Hematopoietic multipotent progenitor cell treated with erythropoietin and hydrocortisone succinate and interleukin-3 and kit ligand, for 4 days (in vitro differentiated cells): Measurements from ENCODE around the gene MIDN.

Source experiments
- DNase-seq: peaks from one replicate; pipeline ENCODE4 v3.0.0-alpha.2; 2015

The MIDN gene

DNA sequence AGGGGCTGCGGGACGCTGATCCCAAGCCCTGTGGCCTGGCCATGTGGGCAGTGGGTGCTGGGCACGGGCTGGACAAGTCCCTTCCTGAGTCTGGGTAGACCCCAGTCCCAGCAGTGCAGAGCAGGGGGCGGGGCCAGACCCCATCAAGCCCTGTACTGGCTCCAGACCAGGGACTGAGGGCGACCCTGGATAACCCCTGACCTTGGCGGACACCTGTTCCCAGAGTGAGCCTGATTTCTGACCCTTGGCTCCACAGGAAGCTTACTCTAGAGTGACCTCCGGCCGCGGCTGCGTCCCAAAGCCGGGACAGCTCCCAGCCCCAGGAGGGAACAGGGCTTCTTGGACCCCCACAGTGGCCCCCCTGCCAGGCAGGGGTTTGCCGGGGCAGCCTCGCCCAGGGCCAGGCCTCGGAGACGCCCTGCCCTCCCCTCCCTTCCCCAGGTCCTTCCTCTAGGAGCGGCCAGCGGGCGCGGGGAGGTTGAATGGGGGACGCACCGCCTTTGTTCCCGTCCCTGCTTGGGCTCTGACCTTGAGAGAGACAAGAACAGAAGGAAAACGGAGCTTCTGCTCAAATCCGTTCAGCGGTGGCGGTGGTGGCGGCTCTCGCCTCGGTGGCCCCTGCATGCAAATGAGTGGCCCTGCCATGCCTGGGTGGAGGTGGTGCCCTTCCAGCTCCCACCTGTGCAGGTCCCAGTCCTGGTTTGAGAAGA lies 35.0 kb downstream of the MIDN start:
- DNase-seq: no peak

DNA sequence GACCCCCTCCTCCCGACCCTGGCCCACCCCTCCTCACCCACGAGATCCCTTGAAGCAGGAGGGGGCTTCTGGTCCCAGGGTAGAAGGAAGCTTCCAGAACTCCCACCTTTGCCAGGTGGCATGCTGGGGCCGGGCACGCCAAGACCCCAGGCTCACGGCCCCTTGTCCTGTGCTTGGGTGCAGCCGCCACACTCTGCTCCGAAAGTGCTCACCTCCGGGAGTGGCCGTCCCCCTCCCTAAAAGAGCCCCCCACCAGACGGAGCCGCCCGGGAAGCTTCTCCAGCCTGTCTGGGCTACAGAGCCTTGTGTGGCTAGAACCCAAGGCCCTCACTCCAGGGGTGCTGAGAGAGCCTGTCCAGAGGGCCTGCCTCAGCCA lies 35.5 kb downstream of the MIDN start:
- DNase-seq: no peak

GRCh38 chr19:1284293-1284978 lies 36.1 kb downstream of the MIDN start:
- no peak for DNase-seq

DNA sequence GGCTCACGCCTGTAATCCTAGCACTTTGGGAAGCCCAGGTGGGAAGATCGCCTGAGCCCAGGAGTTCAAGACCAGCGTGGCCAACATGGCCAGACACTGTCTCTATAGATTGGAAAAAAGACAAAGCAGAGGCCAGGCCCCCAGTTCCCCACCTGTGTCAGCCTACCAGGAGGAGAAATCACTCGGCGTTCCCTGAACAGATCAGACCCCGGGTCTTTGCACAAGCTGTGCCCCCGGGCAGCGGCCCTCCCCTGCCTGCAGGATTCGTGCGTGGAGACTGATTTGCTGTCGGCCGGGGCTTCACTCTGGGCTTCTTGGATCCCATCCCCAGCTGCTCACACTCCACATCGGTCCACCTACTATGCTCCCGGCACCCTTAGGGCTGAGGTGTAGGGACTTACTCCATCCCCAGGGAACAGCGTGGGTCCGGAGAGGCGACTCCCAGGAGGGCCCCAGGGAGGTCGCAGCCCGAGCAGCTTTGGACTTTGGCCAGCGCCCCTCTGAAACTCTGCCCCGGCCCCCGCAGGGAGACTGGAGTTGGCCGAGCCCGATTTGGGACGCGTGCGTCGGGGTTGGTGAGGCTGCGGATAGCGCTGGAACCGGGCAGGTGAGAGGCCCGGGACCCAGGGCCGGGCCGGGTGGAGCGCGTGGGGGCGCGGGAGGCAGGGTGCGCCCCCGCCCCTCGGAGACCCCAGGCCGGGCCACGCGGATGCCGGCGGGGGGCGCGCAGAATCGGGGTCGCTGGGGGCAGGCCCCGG lies 36.8 kb downstream of the MIDN start:
- no peak for DNase-seq

DNA sequence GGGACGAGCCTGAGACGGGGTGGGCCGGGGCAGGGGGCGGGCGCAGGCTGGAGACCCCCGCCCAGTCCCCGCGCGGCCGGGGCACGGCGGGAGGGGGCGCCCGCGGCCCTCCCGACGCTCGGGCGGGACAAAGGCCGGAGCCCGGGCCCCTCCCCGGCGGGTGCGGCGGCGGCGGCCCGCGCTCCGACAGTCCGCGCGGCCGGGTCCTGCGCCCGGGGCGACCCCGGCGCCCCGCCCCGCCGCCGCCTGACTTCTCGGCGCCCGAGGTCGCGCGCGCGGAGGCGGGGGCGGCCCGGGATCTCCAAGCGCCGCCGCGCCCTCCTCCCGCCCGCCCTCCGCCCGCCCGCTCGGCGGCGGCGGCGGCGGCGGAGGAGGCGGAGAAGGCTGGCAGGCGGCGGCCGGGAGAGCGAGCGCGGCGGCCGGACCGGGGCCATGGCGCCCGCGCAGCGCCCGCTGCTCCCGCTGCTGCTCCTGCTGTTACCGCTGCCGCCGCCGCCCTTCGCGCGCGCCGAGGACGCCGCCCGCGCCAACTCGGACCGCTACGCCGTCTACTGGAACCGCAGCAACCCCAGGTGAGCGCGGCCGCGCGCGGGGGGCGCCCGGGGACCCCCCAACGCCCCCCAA lies 37.5 kb downstream of the MIDN start, which contains the start of gene EFNA2:
TSS of gene EFNA2 (plus strand) at position 137 of the 624 bp plus-strand sequence. CDS start at position 433, 296 bp downstream.
- DNase-seq: no peak

DNA sequence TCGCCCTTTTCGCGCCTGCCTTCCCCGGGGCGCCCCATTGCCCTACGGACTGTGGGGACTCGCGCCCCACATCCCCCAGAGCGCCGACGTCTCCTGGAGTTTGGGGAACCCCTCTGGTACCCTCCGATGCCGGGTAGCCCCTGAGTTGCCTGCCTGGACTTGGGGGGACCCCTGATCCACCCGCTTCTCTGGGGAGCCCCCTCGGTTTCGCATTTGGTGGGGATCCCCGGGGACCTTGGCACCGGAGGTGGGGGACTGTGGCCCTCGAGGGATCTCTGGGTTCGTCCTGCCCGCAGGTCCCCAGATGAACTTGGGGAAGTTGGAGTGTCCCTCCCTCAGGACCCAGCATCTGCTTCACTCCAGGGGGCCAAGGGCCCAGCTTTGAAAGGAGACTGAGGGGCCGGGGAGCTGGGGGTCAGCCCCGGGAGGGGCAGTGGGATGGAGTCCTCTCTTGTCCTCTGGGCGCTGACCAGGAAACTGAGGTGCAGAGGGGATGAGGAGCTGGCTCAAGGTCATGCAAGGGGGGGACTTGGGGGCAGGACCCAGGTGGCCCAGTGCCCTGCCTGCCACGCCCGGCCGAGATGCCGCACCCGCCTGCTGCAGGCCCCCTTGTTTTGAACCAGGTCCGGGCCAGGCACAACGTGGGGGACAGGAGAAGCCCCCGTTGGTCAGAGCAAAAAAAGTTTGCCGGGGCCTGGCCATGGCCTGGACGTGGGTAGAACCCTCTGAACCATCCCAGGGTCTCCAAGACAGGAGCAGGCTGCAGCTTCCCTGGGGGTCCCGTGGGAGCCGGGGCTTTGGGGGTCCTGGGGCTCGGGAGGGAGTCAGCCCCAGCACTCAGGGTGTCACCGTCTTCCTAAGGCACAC lies 38.3 kb downstream of the MIDN start:
- no peak for DNase-seq

DNA sequence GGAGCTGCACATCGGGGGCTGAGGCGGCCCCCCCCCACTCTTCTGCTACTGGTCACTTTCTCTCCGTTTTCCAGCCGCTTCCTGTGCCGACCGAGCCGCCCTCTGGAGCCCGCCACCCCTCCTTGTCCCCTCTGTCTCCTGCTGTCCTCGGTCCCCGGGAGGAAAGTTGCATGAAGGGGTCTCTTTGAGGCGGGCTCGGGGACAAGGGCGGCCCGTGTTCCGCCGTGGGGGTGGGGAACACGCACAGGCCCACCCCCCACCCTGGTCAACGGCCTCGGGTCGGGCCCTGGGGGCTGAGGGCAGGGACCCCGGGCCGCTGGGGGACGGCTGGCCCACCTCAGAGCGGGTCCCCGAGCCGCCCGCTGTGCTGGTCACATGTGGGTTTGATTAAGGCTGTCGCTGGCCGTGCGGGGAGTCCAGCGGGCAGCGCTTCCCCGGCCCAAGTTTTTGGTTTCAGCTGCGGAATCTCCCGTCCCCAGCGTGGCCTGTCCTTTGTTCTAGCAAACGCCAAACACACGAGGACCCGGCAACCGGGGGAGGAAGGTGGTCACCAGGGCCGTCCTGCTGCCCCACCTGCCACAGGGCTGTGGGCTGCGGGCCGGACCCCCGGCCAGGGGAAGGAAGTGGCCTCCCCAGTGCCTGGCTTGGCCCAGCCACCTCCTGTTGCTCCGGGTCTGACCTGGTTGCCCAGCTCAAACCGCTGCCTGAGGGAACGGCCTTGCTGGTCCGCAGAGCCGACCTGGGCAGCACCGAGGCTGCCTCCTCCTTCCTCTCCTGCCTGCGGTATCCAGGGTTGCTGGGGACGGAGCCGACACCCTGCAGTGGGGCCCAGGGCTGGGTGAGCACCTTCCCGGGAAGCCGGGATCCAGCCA lies 39.2 kb downstream of the MIDN start:
- DNase-seq: no peak

DNA sequence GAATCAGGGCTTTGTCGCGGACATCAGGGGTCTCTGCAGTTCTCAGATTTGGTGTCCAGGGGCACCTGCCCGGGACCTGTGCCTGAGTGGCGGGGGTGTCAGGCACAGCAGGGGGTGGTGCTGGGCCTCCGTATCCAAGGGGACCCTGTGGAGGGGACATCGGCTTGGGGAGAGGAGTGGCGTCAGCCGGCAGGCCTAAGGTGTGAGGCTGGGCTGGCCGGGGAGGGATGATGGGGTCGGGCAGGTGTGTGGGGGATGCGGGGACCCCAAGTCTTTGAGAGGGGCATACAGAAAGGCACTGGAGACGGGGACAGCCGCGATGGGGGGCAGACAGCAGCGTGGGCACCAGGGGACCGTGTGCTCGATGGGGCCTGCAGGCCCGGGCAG lies 39.8 kb downstream of the MIDN start:
- DNase-seq: no peak

DNA sequence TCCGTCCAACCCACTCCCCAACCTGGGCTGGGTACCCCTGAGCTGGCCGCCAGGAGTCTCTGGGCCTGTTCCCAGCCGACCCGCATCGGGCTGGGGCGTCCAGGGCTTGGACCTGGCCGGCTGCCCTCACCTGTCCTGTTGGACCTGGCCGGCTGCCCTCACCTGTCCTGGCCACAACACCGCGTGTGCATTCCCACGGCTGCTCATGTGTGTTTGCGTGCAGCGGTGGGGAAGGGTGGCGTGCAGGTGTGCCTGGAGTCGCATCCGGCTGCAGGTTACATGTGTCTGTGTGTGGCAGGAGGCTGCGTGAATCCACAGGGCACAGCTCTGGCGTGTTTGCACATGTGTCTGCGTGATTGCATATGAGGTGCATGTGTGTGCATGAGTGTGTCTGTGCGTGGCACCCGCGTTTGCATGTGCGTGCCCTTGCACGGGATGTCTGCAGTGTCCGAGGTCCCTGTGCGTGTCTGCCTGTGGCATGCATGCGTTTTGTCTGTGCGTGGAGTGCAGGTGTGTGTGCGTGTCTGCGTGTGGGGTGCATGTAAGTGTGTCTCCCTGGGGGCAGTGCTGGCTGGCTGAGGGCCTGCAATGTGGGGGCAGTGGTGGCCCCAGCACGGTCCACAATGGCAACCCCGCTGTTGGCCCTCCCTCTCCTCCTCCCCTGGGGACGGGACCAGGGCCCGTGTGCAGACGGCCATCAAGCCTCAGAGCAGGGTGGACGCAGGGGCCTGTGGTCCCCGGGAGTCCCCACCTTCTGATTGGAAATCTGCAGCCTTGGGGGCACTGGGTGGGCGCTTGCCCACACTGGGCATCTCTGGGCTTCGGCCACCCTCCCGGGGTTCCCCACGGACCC lies 40.7 kb downstream of the MIDN start:
- DNase-seq: no peak

DNA sequence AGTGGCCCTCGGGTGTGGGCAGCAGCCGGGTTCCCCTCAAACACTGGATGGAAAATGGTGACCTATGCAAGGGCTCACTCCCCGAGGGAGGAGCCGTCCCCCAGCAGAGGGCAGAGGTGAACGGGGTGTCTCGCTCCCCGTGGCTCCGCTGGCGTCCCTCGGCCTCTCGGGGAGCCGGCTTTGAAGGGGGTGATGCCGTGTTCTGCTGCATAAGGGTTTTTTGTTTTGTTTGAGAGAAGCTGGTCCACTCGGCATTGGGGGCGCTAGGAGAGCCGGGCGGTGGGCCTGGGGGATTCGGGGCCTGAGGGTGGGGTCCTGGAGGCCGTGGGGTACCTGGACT lies 41.3 kb downstream of the MIDN start:
- no peak for DNase-seq

DNA sequence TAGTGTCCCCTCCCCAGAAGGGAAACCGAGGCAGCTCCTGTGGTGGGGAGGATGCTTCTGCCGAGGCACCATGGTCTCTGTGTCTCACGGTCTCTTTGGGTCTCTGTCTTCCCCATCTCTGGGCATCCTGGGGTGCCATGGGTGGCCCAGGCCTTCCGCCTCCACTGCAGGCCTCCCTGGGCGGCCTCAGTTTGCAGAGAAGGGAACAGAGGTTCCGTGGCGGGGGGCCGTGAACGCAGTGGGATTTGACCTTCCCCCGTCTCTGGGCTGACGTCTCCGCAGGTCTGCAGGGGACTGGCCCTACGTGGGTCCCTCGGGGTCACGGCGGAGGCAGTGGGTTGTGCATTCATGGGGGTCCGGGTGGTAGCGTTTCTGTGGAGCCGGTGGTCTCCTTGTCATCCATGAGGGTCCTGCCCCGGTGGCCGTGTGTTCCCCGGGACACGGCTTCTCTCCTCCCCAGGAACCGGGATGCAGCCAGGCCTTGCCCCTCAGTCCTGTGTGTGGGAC lies 41.9 kb downstream of the MIDN start:
- DNase-seq: no peak

- no peak for DNase-seq
Measured at GRCh38 chr19:1290703-1291651, 42.6 kb downstream of the MIDN start.

GRCh38 chr19:1291761-1292418 lies 43.5 kb downstream of the MIDN start:
- DNase-seq: no peak

DNA sequence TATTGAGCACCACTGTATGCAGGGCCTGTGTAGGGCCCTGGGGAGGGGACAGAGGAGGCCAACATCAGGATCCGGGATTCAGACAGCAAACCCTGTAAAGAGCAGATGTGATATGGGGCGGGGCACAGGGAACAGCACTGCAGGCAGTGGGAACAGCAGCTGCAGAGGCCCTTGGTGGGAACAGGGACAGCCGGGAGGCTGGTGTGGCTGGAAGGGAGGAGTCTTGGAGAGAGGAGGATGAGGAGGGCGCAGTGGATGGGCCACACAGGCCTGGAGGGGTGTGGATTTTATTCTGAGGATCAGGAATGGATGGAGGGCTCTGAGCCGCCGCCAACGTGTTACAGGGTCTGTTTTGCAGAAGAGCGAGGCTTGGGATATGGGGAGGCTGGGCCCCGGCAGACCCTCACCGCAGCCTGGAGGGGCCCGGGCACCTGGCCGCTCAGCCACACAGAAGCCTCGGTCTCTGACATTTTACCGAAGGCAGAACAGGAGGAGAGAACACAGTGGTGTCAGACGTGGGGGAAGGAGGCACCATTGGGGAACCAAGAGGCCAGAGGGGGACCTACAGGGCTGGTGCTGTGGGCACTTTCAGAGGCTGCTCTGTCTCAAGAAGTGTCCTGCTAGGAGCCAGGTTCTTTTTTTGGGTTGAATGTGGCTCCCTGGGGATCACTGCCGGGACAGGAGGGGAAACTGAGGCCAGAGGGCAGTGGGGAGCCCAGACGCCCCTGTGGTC lies 44.2 kb downstream of the MIDN start:
- no peak for DNase-seq

- no peak for DNase-seq
Measured at GRCh38 chr19:1293782-1294604, 45.6 kb downstream of the MIDN start.

DNA sequence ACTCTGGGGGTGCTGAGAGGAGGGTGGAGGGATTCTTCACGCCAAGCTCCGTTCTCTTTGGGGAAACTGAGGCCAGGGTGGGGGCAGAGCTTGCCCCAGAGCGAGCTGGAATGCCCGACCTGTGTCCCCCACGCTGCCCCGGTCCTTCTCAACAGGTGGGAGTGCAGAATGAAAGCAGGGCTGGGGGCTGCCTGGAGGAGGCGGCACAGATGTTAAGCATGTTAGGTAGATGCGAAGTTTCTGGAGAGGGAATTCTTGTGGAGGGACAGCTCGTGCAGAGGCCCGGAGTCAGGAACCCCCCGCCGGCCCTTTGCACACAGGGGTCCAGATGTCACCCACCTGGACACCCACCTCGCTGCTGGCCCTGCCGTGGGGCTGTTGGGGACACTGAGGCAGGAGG lies 46.3 kb downstream of the MIDN start:
- DNase-seq: no peak
